NCI-H460 (cell line): ENCODE data around the gene GRPEL2. TPM values are rescaled to one million over a fixed set of nuclear protein-coding genes. Genes with fewer than 3 reads are reported as not detected.
A peak's percentile ranks its signal among the peaks of the same experiment; 100 is the strongest.

Experiments used
- DNase-seq: peaks from one replicate; pipeline ENCODE4 v3.0.0-alpha.2; 2016; ENCODE audit warnings: low read depth; ENCODE audit errors: extremely low read depth
- total RNA-seq: library from RNA; depleted of rRNA; stranded (reverse); fragments of >200 nt; shearing (Covaris generic); gene quantifications from 2 replicates; pipeline ENCODE4 v1.2.3, GENCODE V29; 2014

Gene GRPEL2
- total RNA-seq, 1 experiment from 2014 or later, result 92.3 TPM

- DNase-seq, result peak; percentile 48
Measured at GRCh38 chr5:149317281-149318048, 27.8 kb upstream of the GRPEL2 start.

DNA sequence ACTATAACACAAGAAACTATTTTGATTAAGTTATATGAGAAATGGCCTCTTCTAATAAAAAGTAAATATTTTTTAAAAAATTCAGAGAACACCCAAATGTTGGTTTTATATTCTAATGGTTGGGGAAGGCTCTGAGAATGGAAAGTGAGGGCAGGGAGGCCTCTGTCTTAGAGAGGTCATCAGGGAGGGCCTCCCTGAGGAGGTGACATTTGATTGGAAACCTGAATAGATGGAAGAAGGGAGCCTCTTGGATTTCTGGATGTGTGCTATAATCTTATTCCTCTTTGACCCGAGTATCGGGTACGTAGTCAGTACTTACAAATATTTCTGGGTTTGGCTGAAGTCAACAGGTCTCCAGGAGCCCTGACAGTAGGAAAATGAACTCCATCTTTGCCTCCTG, 26.1 kb upstream of the GRPEL2 start:
- no peak for DNase-seq

GRCh38 chr5:149320791-149321330, 24.4 kb upstream of the GRPEL2 start:
- DNase-seq, result peak; percentile 63

GRCh38 chr5:149322518-149322917, 22.8 kb upstream of the GRPEL2 start:
- DNase-seq, result no peak

- DNase-seq, result no peak
Measured at GRCh38 chr5:149323210-149323609, 22.1 kb upstream of the GRPEL2 start.

- no peak for DNase-seq
Measured at GRCh38 chr5:149323621-149324205, 21.6 kb upstream of the GRPEL2 start.

- DNase-seq, result no peak
Measured at GRCh38 chr5:149324641-149325040, 20.7 kb upstream of the GRPEL2 start.

GRCh38 chr5:149325166-149325735, 20.0 kb upstream of the GRPEL2 start:
- DNase-seq, result no peak

DNA sequence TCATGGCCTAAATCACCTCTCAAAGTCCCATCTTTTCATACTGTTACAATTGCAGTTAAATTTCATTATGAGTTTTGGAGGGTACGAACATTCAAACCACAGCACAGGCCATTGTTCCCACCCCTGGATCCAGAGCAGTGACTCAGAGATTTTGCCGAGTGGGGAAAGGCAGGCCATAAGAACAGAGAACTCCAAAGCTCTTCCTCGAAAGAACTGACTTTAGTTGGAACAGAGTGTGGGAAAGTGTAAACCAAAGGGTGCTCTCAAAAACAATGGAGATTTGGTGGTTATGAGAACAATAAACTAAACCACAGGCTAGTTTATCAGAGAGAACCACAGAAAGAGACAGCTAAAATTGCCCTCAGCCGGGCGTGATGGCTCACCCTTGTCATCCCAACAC, 19.4 kb upstream of the GRPEL2 start:
- no peak for DNase-seq

GRCh38 chr5:149326611-149327010, 18.7 kb upstream of the GRPEL2 start:
- DNase-seq, result no peak

DNA sequence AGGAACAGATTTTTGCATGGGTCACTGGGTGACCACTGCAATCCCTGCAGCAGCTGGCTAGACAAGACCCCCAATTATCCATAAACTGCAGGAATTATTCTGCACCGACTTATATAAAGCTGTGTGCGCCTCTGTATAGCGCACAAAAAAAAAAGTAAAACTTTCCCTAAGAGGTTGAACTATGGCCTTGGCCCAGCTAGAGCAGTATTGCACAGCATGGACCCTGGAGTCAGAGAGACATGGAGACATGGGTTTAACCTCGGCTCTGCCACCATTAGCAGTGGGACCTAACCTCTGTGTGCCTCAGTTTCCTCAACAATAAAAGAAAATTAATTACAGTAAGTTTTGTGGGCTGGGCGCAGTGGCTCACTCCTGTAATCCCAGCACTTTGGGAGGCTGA, 17.1 kb upstream of the GRPEL2 start:
- no peak for DNase-seq

DNA sequence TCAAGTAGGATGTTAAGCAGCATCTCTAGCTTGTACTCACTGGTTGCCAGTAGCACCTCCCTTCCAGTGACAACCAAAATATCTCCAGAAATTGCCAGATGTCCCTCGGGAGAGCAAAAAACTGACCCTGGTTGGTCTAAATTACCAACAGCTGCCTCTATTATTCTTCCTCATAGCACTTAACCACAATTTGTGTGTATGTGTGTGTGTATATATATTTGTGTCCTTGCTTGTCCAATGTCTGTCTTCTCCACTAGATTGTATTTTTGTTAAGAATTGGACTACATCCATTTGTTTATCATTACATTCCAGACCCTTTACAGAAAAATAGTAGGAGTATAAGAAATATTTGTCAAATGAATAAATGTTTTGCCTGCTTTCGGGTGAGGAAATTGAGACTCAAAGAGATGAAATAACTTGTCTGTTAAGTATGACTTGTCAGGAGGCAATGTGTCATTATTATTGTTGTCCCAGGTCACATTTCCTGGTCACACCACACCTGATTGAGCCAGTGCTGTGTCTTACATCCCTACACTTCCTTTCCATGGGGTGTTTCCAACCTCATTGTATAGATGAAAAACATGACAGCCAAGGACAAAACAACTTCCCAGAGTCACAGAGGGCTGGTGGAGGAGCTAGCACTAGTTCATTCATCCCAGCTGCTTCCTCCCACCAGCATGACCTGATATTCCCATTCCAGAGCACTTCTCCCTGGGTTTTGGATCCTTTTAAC, 11.4 kb upstream of the GRPEL2 start:
- DNase-seq, result no peak

DNA sequence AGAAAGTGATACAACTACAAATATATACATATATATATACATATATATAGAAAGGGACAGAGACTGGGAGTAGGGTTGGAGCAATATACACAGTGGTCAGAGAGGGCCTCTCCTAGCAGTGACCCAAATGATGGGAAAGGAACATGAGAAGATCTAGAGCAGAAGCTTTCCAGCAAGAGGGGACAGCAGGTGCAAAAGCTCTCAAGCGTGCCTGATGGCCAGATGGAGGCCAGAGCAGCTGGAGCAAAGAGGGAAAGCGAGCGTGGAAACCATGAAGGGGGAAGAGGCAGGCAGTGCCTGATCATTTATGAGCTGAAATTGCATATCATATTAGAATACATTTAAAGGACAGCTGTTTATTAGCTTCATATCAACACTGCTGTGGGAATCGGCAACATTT, 7.6 kb upstream of the GRPEL2 start:
- no peak for DNase-seq

GRCh38 chr5:149338364-149338763, 6.9 kb upstream of the GRPEL2 start:
- DNase-seq, result no peak

DNA sequence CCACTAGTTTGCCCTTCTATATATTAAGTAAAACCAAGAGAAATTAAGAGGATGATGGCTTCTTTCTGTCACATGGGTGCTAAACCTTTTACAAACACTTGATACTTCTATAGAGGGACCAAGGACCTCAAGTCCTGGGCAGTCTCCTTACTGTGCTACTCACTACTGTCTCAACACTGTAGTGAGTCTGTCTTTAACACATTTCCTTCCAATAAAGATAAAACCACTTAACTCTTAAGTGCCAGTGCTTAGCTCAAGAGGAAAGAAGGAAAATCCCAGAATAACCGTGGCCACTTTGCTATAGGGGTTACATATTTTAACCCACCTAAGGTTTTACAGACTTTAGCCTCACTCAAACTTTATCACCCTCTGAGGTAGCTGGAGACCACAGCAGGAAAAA, 4.4 kb upstream of the GRPEL2 start:
- no peak for DNase-seq

DNA sequence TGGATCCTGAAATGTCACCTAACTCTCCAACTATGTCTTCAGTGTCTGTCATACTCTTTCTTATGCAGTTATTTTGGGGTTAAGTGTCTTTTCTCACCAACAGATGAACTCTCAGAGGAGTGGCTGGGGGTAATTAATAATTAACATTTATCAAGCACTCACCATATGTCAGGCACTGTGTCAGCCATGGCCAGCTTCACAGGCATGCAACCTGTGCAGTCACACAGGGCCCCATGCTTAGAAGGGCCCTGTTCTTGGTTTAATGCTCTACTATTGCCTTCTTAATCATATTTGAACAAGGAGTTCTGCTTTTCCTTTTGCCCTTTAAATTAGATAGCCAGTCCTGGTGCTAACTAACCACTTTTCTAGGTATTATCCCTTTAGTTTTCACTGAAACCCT, 3.4 kb upstream of the GRPEL2 start:
- DNase-seq, result no peak

DNA sequence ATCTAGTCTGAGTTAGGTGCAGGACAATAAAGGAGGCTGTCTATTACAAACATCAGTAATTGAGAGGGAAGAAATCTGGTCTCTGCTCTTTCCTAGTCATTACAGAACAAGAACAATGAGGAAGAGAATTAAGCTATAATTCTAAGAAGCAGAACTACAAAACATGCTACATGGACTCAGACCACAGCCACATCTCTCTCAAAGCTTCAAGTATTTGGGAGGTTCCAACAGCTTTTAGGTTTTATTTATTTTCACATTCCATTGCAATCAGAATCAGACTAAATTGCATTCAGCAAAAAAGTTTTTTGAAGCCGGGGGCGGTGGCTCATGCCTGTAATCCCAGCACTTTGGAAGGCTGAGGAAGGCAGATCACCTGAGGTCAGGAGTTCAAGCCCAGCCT, 1.1 kb upstream of the GRPEL2 start:
- DNase-seq, result no peak

- no peak for DNase-seq
Measured at GRCh38 chr5:149345892-149346222, 558 bp downstream of the GRPEL2 start.

DNA sequence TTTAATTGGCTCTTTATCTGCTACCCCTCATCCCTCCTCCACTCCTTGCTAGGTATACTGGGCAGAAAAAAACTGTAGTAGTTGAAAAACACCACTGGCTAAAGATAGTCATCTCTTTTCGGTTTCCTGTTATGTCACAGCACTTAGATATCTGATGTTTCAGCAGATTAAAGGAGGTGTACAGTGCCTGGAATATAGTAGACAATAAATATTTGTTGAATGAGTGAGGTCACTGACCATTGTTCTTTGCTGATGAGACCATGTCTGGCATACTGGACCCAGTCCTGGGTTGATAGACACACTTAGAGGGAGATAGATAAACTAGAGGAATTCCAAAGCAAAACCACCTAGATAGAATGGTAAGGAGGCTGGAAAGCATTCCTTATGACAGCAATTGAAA, 3.2 kb downstream of the GRPEL2 start:
- DNase-seq, result no peak

GRCh38 chr5:149349382-149349781, 4.1 kb downstream of the GRPEL2 start:
- no peak for DNase-seq

DNA sequence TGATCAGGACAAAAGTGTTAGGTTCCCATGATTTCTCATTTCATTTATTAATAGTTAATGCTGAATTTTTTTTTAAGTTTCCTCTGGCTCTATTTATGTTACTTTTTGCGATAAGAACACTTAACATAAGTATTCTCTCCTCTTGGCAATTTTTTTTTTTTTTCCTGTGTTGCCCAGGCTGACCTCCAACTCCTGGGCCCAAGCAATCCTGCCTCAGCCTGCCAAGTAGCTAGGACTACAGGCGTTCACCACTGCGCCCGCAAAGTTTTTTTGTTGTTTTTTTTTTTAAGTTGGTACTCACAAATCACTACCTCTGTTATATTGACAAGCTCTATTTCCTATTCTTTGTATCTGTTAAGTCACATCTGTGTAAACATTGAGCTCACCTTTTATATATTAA, 6.9 kb downstream of the GRPEL2 start:
- no peak for DNase-seq
